IPS DF 19.7 (cell line): ENCODE data around the gene ARHGEF7.

ENCODE experiments used
- DNase-seq: peaks from one replicate; pipeline ENCODE4 v3.0.0-alpha.2; 2013; ENCODE audit warnings: low read depth, low spot score

The ARHGEF7 gene

DNA sequence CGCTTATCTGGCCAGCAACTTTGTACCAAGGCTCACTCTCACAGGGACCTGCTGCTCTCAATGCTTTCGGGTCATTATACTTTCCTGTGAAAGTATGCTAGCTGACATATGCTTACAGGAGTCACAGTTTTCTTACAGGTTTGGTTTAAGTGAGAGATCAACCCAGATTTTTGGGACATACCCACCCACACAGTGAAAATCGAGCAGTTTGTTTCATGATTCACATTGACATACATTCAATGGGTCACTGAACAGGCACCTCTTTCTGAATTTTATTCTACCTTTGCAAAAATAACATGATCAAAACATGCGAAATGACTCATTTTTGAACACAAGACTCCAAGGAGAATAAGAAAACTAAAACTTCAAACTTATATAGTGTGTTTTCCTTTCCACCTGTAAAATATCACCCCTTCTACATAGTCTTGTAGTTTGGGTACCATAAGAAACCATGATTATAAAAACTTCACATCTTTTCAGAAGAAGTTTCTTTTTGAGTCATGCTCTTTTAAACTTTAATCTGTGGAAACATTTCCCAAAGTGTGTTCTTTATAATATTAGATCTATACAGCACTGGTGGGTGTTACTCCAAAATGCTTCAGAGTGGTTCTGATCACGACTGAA lies 161.0 kb downstream of the ARHGEF7 start:
- no peak for DNase-seq

DNA sequence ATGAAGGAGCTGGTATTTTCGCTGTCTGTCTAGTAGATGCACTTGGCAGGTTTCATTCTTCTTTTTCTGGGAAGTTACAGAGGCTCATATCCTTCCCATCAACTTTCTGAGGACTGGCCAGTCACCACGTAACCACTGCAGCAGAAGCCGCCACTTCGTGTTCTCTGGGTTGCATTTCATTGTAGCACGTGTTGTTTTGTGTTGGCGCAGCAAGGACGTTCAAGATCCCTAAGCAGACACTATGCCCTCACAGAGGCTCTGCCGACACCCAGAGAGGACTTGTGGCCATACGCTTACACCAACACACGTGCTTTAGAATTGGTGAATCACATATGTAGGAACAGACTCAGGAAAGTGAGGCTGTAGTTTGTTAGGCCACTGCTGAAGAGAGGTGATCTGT lies 163.1 kb downstream of the ARHGEF7 start:
- DNase-seq: no peak

DNA sequence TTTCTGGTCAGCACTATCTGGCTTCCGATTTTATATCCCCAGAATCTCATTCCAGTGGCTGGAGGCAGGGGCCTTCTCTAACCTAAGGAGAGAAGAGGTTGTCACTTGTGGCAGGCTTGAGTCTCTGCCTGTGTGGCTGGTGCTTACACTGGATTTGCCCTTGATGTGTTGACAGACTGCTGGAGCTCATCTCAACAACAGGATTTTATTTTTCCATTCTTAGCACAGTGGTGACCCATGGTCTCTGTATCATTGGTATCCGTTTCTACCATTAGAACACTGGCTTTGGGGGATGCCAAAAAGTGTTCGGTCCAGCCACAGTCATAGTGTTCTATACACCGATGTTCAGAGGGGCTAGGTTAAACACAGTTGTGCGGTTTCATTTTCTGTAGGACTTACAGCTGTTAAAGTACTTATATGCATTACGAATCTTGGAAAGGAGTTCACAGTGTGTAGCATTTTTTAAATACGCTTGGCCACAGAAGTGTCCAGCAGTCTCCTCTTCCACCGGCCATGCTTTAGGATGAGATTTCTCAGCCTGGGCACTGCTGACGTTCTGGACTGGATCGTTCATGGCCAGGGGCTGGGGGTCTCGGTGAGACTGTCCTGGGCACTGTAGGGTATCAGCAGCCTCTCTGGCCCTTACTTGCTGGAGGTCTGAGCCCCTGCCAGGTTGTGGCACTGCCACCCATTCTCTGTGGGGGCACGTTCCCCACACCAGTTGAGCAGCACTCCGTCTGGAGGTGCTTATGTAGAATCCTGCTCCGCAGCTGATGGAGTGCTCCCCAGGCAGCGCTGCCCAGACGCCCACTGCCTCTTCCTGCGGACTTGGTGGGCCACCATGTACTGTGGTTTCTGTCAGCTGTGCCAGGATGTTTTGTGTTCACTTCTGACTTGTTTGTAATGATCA lies 163.9 kb downstream of the ARHGEF7 start:
- DNase-seq: no peak

DNA sequence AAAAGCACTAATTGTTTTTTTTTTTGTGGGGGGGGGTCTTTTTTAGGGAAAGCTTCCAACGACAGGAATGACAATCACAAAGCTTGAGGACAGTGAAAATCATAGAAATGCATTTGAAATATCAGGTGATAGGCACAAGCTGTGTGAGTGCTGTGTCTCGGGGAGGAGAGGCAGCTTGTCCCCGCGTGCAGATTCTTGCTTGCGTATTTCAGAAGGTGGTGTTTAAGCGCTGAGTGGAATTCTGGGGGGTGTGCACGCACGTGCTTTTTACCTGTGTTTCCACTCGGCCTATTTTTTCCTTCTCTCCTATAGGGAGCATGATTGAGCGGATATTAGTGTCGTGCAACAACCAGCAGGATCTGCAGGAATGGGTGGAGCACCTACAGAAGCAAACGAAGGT lies 165.1 kb downstream of the ARHGEF7 start:
- no peak for DNase-seq

DNA sequence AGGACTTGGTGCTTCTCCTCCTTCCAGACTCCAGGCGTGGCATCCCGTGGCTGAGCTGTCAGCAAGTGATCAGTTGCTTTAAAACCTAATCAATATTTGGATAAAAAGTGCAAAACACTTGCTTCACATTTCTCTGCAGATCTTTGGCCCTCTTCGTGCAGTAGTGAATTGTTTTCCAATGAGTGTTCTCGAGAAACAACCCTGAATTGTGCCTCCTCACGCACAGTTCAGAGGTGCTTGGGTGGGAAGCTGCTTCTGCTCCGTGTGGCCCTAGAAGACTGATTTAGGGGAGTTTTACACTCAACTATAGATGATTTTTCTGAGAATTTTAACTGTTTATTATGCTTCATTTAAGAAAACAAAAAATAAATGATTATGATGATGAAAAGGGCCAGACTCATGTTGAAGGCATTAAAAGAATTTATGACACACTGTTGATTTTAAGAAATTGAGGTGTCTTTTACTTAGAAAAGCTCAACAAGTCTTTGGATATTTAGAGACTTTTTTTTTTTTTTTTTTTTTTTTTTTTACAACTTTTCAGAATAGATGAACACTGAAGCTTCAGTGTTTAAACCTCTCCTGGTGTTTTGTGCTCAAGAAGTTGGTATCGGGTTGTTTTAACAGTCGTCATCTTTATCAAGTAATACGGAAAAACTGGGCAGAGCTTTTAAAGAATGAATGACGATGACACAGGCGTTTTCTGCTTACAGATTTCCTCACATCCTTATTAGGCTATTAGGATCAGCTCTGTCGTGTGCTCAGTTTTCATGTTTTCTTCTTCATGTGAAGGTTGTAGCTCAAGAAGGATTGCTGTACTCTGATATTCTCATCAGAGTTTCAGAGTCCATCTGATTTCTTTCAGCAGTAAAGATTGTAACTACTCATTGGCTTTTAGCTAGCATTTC lies 165.8 kb downstream of the ARHGEF7 start:
- no peak for DNase-seq

DNA sequence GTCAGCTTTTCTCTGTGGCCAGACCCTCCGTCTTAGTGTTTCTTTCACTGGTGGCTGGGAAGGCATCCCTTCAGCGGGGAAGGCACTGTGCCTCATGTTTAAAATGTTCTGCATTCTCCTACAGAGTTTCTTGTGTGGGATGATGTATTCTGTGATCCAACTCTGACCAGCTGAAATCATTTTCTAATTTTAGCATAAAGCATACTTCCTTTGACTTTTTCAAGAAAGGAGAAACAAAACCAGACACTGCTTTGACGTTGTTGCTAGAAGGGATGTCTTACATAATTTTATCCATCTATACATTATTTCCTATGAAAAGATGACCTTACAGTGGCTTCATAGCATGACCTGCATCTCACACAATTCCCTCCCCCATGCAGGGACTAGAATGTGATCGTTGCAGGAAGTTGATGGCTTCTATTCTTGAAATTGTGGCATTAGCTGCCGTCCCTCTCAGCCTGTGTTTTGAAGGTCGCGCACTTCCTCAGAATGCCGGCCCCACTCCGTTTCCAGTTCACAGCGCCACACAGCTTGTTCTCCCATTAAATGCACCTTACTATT lies 166.7 kb downstream of the ARHGEF7 start:
- DNase-seq: no peak

DNA sequence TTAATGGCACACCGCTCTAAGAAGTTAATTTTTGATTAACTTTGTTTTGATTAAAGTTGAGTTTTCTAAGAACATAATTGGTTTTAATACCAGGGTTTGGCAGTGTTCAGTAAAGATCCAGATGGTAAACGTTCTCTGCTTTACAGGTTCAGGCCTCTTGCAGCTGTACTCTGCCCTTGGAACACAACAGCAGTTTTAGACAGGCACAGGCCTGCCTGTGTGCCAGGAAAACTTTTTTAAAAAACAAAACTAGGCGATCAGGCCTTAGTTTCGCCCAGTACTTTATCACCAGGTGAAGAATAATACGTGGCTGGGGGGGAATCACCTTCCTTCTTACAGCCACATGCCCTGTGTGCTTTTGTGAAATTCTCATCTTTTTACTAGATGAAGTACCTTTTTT lies 167.3 kb downstream of the ARHGEF7 start:
- DNase-seq: no peak

DNA sequence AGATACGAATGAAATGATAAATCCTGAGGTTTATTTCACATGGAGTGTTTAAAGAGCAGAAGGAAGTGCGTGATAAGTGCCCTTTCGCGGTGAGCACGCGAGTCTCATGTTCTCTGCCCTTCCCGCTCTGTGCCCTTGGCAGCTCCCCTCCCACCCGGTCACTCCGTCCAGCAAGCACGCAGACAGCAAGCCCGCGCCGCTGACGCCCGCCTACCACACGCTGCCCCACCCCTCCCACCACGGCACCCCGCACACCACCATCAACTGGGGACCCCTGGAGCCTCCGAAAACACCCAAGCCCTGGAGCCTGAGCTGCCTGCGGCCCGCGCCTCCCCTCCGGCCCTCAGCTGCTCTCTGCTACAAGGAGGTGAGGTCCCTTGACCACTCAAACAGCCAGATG lies 167.9 kb downstream of the ARHGEF7 start:
- DNase-seq: no peak

DNA sequence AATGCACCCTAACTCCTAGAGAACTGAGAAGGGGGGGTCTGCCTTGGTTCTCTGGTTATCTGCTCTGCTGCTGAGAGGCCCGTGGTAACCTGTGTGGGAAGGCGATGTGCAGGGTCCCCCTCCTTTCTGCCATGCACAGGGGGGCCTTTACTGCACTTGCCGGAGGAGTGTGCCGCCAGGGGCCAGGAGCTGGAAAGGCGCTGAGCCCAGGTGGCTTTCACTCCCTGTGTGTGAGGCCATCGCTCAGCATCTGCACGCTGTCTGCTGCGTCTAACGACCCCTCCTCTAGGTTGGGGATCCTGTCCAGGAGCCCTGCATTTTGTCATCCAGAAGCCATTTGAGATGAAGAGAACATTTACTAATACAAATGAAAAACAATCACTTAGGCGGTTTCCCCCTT lies 168.3 kb downstream of the ARHGEF7 start:
- DNase-seq: no peak

DNA sequence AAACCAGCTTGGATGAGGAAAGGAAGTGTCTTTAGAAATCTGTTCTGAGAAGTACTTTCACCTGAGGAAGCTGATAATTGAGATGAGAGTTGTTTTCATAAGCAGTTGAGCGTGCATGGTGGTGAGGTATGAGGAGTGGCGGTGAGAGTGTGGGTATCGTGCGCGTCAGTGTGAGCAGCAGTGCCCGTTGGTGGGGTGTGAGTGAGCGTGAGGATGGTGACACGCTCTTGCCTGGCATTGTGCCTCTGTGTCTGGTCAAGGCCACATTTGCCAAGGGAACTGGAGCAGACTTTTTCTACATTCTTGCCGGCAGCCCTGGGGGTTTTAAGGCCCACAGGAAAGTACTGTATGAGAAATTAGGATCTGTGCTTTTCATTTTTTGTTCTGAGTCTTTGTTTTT lies 168.9 kb downstream of the ARHGEF7 start:
- DNase-seq: no peak

DNA sequence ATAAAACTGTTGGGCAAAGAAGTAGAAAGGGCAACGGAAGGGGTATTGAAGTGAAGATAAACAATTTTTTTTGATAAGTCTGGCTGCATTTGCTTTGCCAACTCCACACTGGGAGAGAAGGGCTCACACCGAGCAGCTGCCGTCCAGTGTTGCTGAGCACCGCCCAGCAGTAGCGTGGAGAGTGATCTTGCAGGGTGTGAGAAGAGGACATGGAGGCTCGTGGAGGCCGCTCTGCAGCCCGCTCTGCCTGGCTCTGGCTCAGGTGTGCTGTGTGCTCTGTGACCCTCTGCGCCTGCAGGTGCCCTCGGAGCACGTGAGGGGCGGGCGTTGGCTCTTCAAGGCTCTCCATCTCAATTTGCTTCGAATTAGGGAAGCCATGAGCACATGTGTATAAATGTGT lies 169.5 kb downstream of the ARHGEF7 start:
- no peak for DNase-seq

DNA sequence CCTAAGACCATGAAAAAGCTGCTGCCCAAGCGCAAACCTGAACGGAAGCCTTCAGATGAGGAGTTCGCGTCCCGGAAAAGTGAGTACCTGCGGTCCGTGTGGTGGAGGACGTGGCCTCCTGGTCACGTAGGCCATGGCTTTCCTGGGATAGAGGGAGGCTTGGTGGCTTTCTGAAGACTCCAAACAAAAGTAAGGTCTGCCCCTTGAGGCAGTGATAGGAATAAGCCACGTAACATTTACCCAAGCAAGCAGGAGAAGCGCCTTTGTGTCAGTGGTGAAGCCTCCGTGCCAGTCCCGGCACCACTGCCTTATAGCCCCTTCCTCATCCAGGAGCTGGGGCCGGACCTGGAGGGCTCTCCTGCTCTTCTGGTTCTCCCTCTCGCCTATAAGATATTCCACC lies 171.1 kb downstream of the ARHGEF7 start:
- DNase-seq: no peak

DNA sequence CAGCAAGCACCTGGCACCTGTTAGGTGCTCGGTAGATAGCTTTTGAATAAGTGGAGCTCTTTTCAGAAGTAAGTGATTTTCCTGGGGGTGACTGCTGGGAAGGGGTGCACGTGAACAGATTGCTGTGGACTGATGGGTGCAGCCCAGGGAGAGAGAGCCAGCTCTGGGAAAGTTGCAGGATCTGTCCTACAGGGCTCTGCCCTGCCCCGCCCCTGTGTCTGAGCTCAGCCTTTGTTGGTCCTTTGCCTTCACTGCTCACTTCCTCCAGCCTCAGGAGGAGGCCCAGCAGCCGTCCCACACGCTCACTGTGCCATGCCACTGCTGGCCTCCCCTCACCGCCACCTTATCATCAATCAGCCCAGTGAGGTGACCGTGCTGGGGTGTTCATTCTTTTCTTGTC lies 171.6 kb downstream of the ARHGEF7 start:
- DNase-seq: no peak

DNA sequence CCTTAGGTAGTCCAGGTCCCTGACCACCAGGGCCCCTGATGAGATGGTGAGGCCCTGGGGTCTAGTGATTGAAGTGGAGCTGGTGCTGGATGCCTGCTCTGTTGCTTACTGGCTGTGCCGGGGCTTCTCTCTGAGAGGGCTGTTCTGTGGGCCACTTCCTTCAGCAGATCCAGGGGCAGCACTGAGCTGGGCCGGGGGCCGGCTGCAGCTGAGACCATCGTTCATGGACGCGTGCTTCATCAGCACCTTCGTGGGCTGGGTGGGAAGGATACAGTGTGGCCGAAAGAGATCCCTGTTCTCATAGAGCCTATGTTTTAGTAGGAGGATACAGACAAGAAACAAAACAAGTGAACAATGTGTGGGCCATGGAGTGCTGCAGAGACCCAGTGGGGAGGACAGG lies 172.1 kb downstream of the ARHGEF7 start:
- no peak for DNase-seq

DNA sequence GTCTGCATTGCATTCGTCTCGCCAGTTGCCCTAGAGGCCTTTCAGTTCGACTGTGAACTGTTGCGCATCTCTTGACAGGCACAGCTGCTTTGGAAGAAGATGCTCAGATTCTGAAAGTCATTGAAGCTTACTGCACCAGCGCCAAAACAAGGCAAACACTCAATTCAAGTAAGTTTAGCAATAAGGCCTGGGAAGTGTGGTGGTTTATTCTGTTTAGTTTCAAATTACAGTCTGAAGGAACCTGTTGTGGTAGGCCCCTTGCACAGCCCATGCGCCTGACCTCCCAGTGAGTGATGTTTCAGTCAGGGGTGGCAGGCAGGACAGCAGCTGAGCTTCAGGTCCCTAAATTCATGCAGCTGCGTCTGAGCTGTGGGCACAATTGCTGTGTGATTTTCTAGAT lies 173.2 kb downstream of the ARHGEF7 start:
- no peak for DNase-seq

DNA sequence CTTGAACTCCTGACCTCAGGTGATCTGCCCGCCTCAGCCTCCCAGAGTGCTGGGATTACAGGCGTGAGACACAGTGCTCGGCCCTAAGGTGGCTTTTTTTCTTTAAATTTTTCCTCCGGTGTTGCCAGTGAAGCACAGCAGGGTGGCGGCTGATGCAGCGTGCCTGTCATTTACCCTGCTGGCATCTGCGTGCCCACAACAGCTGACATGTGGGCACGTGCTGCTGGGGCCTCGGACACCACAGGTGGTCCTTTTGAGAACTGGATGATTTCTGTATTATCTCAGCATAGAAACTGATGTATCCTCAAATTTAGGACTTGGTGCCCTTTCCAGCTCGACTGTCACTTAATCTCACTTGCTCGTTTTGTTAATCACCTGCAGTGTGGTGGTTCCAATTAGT lies 174.1 kb downstream of the ARHGEF7 start:
- DNase-seq: no peak

DNA sequence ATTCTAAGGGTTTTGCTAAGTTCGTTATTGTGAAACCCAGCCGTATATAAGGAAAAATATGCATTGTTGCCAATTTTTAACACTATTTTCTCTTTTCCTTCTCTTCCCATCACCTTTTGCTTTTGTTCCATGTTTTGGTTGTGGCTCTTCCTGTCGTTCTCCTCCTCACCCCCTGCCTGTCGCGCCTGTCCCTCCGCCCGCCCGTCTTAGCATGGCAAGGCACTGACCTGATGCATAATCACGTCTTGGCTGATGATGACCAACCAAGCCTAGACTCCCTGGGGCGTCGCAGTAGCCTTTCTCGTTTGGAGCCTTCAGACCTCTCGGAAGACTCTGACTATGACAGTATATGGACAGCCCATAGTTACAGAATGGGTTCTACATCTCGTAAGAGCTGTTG lies 176.8 kb downstream of the ARHGEF7 start:
- DNase-seq: no peak

DNA sequence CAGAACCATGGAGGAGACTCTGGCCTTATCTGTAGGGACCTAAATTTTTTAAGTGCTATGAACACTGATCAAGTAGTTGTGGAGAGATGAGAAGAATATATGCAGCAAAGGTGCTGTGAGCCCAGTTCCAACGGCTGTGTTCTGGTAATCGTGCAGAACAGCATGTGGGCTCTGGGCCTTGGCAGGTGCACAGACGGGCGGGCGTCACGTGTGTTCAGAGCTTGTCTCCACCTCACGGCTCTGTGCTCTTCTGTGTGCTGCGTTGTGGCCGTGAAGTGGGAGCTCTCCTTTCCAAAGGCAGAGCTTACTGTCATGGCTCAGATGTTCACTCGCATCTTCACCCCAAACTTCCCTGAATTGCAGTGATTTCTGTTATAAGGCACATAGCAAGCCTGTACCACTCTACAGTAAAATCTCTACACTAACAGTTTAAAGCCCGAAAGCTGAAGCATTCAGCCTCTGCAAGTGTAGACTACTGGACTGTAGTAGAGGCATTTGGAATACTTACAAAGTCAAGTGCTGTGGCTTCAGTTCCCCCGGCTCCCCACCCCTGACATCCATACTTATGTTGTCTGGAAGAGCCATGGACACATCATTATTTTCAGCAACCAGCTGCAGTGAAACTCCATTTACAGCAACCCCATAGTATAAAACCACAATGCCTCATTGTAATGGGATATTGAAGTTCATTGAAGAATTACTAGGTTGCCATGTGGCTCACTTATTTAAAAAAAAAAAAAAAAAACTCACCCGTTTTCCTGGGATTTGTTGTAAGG lies 177.8 kb downstream of the ARHGEF7 start:
- DNase-seq: no peak

DNA sequence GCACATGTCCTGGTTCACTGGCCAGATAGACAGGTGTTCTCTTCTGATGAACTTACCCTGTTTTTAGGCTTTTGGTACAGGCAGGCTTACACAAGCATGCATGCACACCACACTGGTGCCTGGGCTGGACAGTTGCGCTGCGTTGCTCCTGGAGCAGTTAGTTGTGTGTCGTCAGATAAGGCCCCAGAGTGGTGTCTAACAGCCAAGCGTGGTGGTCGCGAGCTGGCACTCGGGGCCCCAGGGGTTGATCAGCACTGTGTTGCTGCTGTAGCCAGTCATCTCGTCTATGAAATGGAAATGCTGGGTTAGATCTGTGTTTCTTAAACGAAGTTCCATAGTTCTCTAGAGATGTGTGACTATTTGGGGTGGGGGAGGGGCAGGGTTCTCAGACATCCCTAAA lies 180.8 kb downstream of the ARHGEF7 start:
- DNase-seq: no peak

DNA sequence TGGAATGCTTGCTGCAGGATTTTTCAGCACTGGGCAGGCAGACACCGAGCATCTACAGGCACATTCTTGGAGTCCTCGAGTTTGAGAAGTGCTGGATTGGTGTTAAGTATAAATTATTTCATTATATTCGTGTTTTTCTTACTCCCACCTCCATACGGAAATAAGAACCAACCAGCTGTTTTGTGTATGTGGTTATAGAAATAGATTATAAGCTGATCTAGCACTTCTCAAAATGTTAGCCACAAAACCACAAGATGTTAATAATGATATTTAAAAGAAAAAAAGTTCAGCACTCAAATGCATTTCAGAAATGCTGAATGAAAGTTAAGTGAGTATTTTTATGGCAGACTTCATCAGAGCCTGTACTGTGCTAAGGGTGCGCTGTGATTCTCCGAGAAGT lies 181.3 kb downstream of the ARHGEF7 start:
- DNase-seq: no peak
